ENCODE results near the gene CLDN6. TPM values are rescaled to one million over a fixed set of nuclear protein-coding genes. Genes with fewer than 3 reads are reported as not detected.

The CLDN6 gene
- total RNA-seq, 1 experiment from 2014 or later = 0.49 TPM

DNA sequence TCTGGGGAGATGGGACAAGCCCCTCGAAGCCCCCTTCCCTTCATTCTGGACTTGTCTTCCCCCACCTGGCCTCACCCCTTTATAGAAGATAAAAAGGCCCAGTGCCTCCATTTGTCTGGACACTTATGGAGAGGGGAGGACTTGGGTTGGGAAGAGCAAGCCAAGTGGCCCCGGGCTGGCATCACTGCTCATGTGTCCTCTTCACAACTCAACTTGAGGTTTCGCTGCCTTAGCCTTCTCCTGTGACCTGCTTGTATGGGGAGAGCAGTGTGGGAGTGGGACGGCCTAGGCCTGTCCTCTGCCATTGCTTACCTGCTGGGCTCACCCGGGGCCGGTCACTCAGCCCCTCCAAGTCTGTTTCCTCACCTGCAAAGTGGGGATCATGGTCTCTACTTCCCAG lies 47.4 kb downstream of the CLDN6 start:
- TF ChIP-seq EZH2 (IDR thresholded peaks at IDR 0.05) = no peak
- no peak for TF ChIP-seq ZNF274 (IDR thresholded peaks at IDR 0.05; ENCODE audit: low read depth, low read length)
- TF ChIP-seq CEBPB (IDR thresholded peaks at IDR 0.05; ENCODE audit: low read depth) = no peak
- no peak for TF ChIP-seq CTCF (IDR thresholded peaks at IDR 0.05 in 2 of 3, conservative IDR thresholded peaks at IDR 0.05 in 1 of 3; ENCODE audit: borderline replicate concordance in 1 of 3, insufficient read depth in 1 of 3, low read depth in 2 of 3, low read length in 2 of 3)
- TF ChIP-seq CBX3 (IDR thresholded peaks at IDR 0.05; ENCODE audit: low read depth) = no peak
- no peak for TF ChIP-seq ATF3 (IDR thresholded peaks at IDR 0.05)
- no peak for TF ChIP-seq TCF7L2 (IDR thresholded peaks at IDR 0.05; ENCODE audit: borderline replicate concordance, extremely low read depth, insufficient read depth, insufficient read length)
- no peak for TF ChIP-seq SRF (IDR thresholded peaks at IDR 0.05; ENCODE audit: low read depth)
- TF ChIP-seq SIN3A (IDR thresholded peaks at IDR 0.05; ENCODE audit: low read depth) = no peak
- no peak for TF ChIP-seq ZBTB33 (IDR thresholded peaks at IDR 0.05; ENCODE audit: extremely low read depth, insufficient replicate concordance, low read length)
- no peak for TF ChIP-seq SP1 (IDR thresholded peaks at IDR 0.05; ENCODE audit: low read depth)
- intact Hi-C loops (cut with micrococcal nuclease) = no loop called here
- Histone ChIP-seq H3K9ac (ENCODE audit: low read length) (peak overlapping the region; percentile 91), H3K9me2 (ENCODE audit: insufficient read depth) (no peaks in the 10 kb centered on the region), H3K4me3 (replicated peaks in 1 of 2; ENCODE audit: low read depth in 1 of 2, low read length in 2 of 2) (peak overlapping the region; percentile 66 to 79), H3K27me3 (ENCODE audit: insufficient read depth, low read length) (no peaks in the 10 kb centered on the region), H3K4me1 (ENCODE audit: control insufficient read depth in 1 of 2, insufficient read depth in 2 of 2, low read length in 2 of 2) (peaks cover 16 to 43% of the 10 kb centered on the region in 2 experiments), H2AFZ (ENCODE audit: low read depth, low read length, poor library complexity, severe bottlenecking) (no peak overlapping the region), H3K4me2 (ENCODE audit: low read length) (peak overlapping the region; percentile 89), H3K79me2 (ENCODE audit: insufficient read depth, low read length) (peaks cover 39% of the 10 kb centered on the region), H4K20me1 (ENCODE audit: insufficient read depth) (peaks cover 6% of the 10 kb centered on the region; the same call in 1 of the 2 replicates), H3K9me3 (ENCODE audit: control insufficient read depth in 1 of 2, insufficient read depth in 1 of 2, low read depth in 1 of 2, low read length in 2 of 2) (no peaks in the 10 kb centered on the region), H3K36me3 (ENCODE audit: control insufficient read depth in 1 of 2, insufficient read depth in 2 of 2, low read length in 2 of 2) (peaks cover 5 to 17% of the 10 kb centered on the region in 2 experiments; a peak in 3 of 4 replicates), H3K27ac (ENCODE audit: low read depth, low read length) (peak overlapping the region; percentile 95)
- ChIA-PET RAD21 (ENCODE audit: low non-redundant PET in 1 of 2, low total read pairs in 2 of 2, uncharacterized antibody in 2 of 2, unreplicated experiment in 2 of 2) (no interaction called here), POLR2A (interaction anchor here (1.0 to 2.4 kb wide), 3 partner anchors 10 to 50 kb away, joined by 3 to 12 read pairs (median 10); partner anchors contain the start of genes PKMYT1 and TNFRSF12A), CTCF (interaction anchor here (0.6 to 1.3 kb wide), 3 partner anchors 8 to 57 kb away, joined by 3 to 6 read pairs (median 4); no protein-coding TSS in a partner anchor)
- ATAC-seq (no peak), DNase-seq (ENCODE audit: low read depth, low spot score) (no peak)
- TSS peak; percentile 42 for BruUV-seq (replicated peaks)

All from HCT116 (cell line).